HepG2 (cell line): ENCODE data around the gene CCNT2. TPM values are rescaled to one million over a fixed set of nuclear protein-coding genes. Genes with fewer than 3 reads are reported as not detected.
A peak's percentile ranks its signal among the peaks of the same experiment; 100 is the strongest.

Experiments used
- ATAC-seq: fragments of 200-7000 bp; cut with Tn5 transposase; 3 replicates; pipeline ENCODE4 v1.9.1; 2020; ENCODE audit warnings: mild to moderate bottlenecking, moderate library complexity
- BruUV-seq: library from RNA; stranded (reverse); fragments of 400-500 nt; replicated peaks from 2 replicates; lab custom pipeline; 2021; lab: Mats Ljungman, UMichigan
- CTCF ChIA-PET: fragments of 300-600 bp; formaldehyde crosslinking; extraction: SDS; loops from one replicate; lab custom pipeline; 2021; ENCODE audit warnings: low total read pairs, inconsistent platforms, low intra/inter-chr PET ratio; lab: Yijun Ruan, JAX
- POLR2A ChIA-PET: fragments of 350-600 bp; sonication (Branson Sonifier 250); formaldehyde crosslinking; loops from one replicate; lab custom pipeline; 2020; ENCODE audit warnings: antibody characterized with exemption, inconsistent platforms; lab: Yijun Ruan, JAX
- DNase-seq: peaks from one replicate; pipeline ENCODE4 v3.0.0-alpha.2; 2015; ENCODE audit warnings: low spot score
- FAIRE-seq: peaks from 3 replicates; lab custom pipeline; 2011; peaks lifted over from hg19 to GRCh38; lab: Jason Lieb, UNC
- H2AFZ ChIP-seq: one replicate; pipeline ENCODE4 v1.6.1; 2011; ENCODE audit warnings: low read length, inconsistent platforms
- H3K27ac ChIP-seq: fragments of 300-600 bp; 3 replicates; pipeline ENCODE4 v1.8.0; 2011; ENCODE audit warnings: mixed run types, mild to moderate bottlenecking, mixed read lengths, low read length, inconsistent platforms; ENCODE audit not compliant: insufficient read depth; ENCODE audit errors: extremely low read length
- H3K27me3 ChIP-seq, 2 experiments: fragments of 200-600 bp in 1 of 2; 2 replicates in 1 of 2; 3 replicates in 1 of 2; pipeline versions ENCODE4 v1.6.0 to v1.8.0; 2011; ENCODE audit warnings: low read length in 2 of 2, mild to moderate bottlenecking in 2 of 2, moderate library complexity in 2 of 2, inconsistent platforms in 1 of 2; ENCODE audit not compliant: insufficient read depth in 2 of 2, control insufficient read depth in 1 of 2
- H3K36me3 ChIP-seq, 2 experiments: fragments of 200-600 bp in 1 of 2; replicated peaks in 1 of 2; 2 replicates in 1 of 2; 3 replicates in 1 of 2; pipeline versions ENCODE4 v1.5.1 to v1.8.0; 2011; ENCODE audit warnings: low read length in 2 of 2, inconsistent platforms in 1 of 2; ENCODE audit not compliant: insufficient read depth in 2 of 2, control insufficient read depth in 1 of 2
- H3K4me1 ChIP-seq: 2 replicates; pipeline ENCODE4 v1.5.1; 2012; ENCODE audit warnings: low read length, inconsistent platforms; ENCODE audit not compliant: insufficient read depth
- H3K4me2 ChIP-seq: 2 replicates; pipeline ENCODE4 v1.6.0; 2011; ENCODE audit warnings: low read depth, low read length, inconsistent platforms
- H3K4me3 ChIP-seq, 3 experiments: fragments of 200-600 bp in 1 of 3; sonication (generic), shearing (Covaris generic) in 1 of 3; replicated peaks in 1 of 3; 2 replicates each; pipeline ENCODE4 v1.5.1; 2011 to 2016; ENCODE audit warnings: low read length in 3 of 3, inconsistent platforms in 2 of 3, low read depth in 2 of 3, mild to moderate bottlenecking in 2 of 3, control low read depth in 1 of 3, mixed read lengths in 1 of 3; ENCODE audit not compliant: insufficient read depth in 1 of 3
- H3K79me2 ChIP-seq: one replicate; pipeline ENCODE4 v1.6.1; 2011; ENCODE audit warnings: low read length, inconsistent platforms; ENCODE audit not compliant: insufficient read depth
- H3K9ac ChIP-seq: 2 replicates; pipeline ENCODE4 v1.6.0; 2011; ENCODE audit warnings: mild to moderate bottlenecking, low read depth, low read length, inconsistent platforms; ENCODE audit not compliant: insufficient read depth
- H3K9me3 ChIP-seq: 2 replicates; pipeline ENCODE4 v1.5.1; 2012; ENCODE audit warnings: mild to moderate bottlenecking, low read length
- H4K20me1 ChIP-seq: 2 replicates; pipeline ENCODE4 v1.6.0; 2011; ENCODE audit warnings: inconsistent platforms, mild to moderate bottlenecking, low read length, moderate library complexity; ENCODE audit not compliant: insufficient read depth
- HNRNPL ChIP-seq: fragments of 200-400 bp; formaldehyde crosslinking; IDR thresholded peaks from 2 replicates; pipeline ENCODE4 v1.6.1; 2017; ENCODE audit warnings: mild to moderate bottlenecking, low read depth, low read length
- JUN ChIP-seq: sonication (generic); formaldehyde crosslinking; IDR thresholded peaks from 2 replicates; pipeline ENCODE4 v1.4.0; 2020; ENCODE audit warnings: mild to moderate bottlenecking, missing genetic modification reagents
- KLF16 ChIP-seq, 2 experiments: sonication (generic) in 1 of 2; formaldehyde crosslinking in 1 of 2; IDR thresholded peaks; 2 replicates each; pipeline versions ENCODE4 v1.6.1 to v1.8.0; 2016 to 2023; ENCODE audit warnings: missing genetic modification reagents in 2 of 2, missing compliant biosample characterization in 1 of 2
- NAIF1 ChIP-seq: sonication (generic); formaldehyde crosslinking; IDR thresholded peaks from 2 replicates; pipeline ENCODE4 v1.5.0; 2020; ENCODE audit warnings: mild to moderate bottlenecking, missing genetic modification reagents, borderline replicate concordance
- POLR2A ChIP-seq, 2 experiments: IDR thresholded peaks; 2 replicates each; pipeline ENCODE4 v1.6.1; 2011; ENCODE audit warnings: low read depth in 2 of 2, low read length in 2 of 2, mild to moderate bottlenecking in 1 of 2, moderate library complexity in 1 of 2; ENCODE audit not compliant: insufficient read depth in 1 of 2
- ZNF101 ChIP-seq: sonication (generic); formaldehyde crosslinking; IDR thresholded peaks from 2 replicates; pipeline ENCODE4 v1.4.0; 2020; ENCODE audit warnings: mild to moderate bottlenecking, low read depth, missing genetic modification reagents, borderline replicate concordance
- ZNF138 ChIP-seq: sonication (generic); formaldehyde crosslinking; IDR thresholded peaks from 2 replicates; pipeline ENCODE4 v1.5.0; 2020; ENCODE audit warnings: mild to moderate bottlenecking, low read depth, missing genetic modification reagents
- ZNF264 ChIP-seq: sonication (generic); formaldehyde crosslinking; IDR thresholded peaks from 2 replicates; pipeline ENCODE4 v1.4.0; 2020; ENCODE audit warnings: missing genetic modification reagents
- ZNF543 ChIP-seq: sonication (generic); formaldehyde crosslinking; IDR thresholded peaks from 2 replicates; pipeline ENCODE4 v1.4.0; 2020; ENCODE audit warnings: mild to moderate bottlenecking, missing genetic modification reagents
- ZSCAN30 ChIP-seq: sonication (generic); formaldehyde crosslinking; IDR thresholded peaks from 2 replicates; pipeline ENCODE4 v1.5.0; 2020; ENCODE audit warnings: mild to moderate bottlenecking, missing genetic modification reagents
- WGBS: methylation state at CpG from one replicate; pipeline ENCODE4 v1.1.6; 2017; ENCODE audit warnings: low lambda C conversion rate; 5-methylcytosine and 5-hydroxymethylcytosine counted together
- in situ Hi-C: cut with HindIII; loops from 2 replicates; pipeline ENCODE4 v1.10.0; 2017; ENCODE audit warnings: low pct_unique_long_range_greater_than_20kb; ENCODE audit not compliant: extremely low pct_ligation_motif_present
- intact Hi-C: fragments of 100-400 bp; cut with micrococcal nuclease; formaldehyde crosslinking; loops from one replicate; pipeline ENCODE4 v1.10.0; 2022; ENCODE audit not compliant: unreplicated experiment
- polyA plus RNA-seq, 8 experiments: library from polyadenylated mRNA; depleted of rRNA in 3 of 8; stranded (reverse) in 7 of 8; unstranded in 1 of 8; fragments of >200 nt; fragmentation: Illumina TruSeq in 4 of 8; extraction: Trizol in 4 of 8; gene quantifications; 2 replicates each; pipeline versions ENCODE4 v1.2.1 to v1.2.3, GENCODE V29; 2011 to 2016; ENCODE audit warnings: low read depth in 4 of 8, missing spikeins in 1 of 8, mixed read lengths in 1 of 8; ENCODE audit not compliant: insufficient read depth in 1 of 8
- total RNA-seq, 5 experiments: library from RNA; depleted of rRNA; stranded (reverse); fragments of >200 nt; fragmentation: Illumina TruSeq; extraction: Trizol; gene quantifications; 2 replicates each; pipeline ENCODE4 v1.2.3, GENCODE V29; 2016; ENCODE audit warnings: low read depth in 1 of 5
- TF ChIP-seq, protein P1 (sequence below): sonication (generic); formaldehyde crosslinking; IDR thresholded peaks from 2 replicates; pipeline ENCODE4 v1.8.1; 2023; ENCODE audit warnings: mild to moderate bottlenecking, inconsistent platforms, moderate library complexity, missing genetic modification reagents, borderline replicate concordance
- TF ChIP-seq, protein P2 (sequence below): sonication (generic); formaldehyde crosslinking; IDR thresholded peaks from 2 replicates; pipeline ENCODE4 v1.8.1; 2022; ENCODE audit warnings: mild to moderate bottlenecking, missing genetic modification reagents
- TF ChIP-seq, protein P3 (sequence below): sonication (generic); formaldehyde crosslinking; conservative IDR thresholded peaks from 2 replicates; pipeline ENCODE4 v1.8.1; 2023; ENCODE audit warnings: missing genetic modification reagents
- TF ChIP-seq, protein P4 (sequence below): sonication (generic); formaldehyde crosslinking; IDR thresholded peaks from 2 replicates; pipeline ENCODE4 v1.4.0; 2020; ENCODE audit warnings: missing genetic modification reagents
- TF ChIP-seq, protein P5 (sequence below): sonication (generic); formaldehyde crosslinking; IDR thresholded peaks from 2 replicates; pipeline ENCODE4 v1.5.0; 2020; ENCODE audit warnings: missing genetic modification reagents

CCNT2 gene
- total and polyA plus RNA-seq, 2 of the 13 experiments (the other 11 are each of a cell fraction or from before 2014, with no cell fraction given) = 22.1 to 34.4 TPM

DNA sequence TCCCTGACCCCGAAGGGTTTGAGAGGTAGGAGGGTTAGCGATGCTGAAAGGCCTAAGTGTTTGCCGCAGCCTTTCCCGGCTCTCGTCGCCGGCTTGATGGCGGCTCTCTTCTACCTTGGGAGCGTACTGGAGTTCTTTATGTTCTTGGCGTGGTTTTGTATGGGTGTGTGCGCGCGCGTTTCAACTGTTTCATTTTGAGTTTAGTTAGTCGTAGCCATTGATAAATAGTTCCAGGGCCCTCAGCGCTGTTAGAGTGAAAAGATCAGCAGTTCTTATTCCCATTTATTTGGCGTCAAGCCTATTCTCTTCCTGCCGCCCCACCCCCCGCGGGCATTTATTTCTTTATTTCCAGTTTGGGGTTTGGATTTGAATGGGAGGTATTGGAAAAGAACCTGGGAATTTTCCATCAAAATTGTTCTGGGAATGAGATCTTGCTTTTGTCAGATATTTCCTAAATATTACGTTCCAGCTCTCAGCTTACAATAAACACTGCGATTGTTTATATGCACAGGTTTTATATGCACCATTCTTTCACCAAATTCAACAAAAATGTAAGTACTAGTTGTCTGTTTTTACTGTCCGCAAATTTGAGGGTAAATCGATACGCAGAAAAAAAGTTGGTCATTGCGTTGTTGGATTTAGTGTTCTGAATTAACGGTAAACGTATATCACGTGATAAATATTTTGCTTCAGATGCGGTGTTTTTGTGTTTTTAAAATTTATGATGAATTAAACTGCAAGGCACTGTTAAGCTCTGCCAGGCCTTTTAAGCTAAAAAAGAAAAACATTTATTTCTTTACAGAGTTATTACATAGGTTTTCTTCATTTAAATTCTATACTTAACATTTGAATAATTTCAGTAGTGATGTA lies 954 bp downstream of the CCNT2 start:
- Histone ChIP-seq H3K27ac (peak overlapping the region; percentile 99), H4K20me1 (peaks cover 51% of the 10 kb centered on the region), H3K9me3 (no peaks in the 10 kb centered on the region), H3K27me3 (no peaks in the 10 kb centered on the region; a peak in 1 of 5 replicates), H2AFZ (no peak overlapping the region), H3K4me1 (peaks cover 49% of the 10 kb centered on the region), H3K4me3 (peak overlapping the region; percentile 77 to 100 (median 96)), H3K79me2 (peaks cover 61% of the 10 kb centered on the region), H3K9ac (peak overlapping the region; percentile 99), H3K36me3 (peaks cover 2 to 10% of the 10 kb centered on the region in 2 experiments), H3K4me2 (peak overlapping the region; percentile 89)
- CTCF ChIA-PET = no interaction called here
- POLR2A ChIA-PET = interaction anchor here (0.5 to 2.7 kb wide), 6 partner anchors 7 to 611 kb away, joined by 3 to 15 read pairs (median 8); partner anchors contain the start of genes R3HDM1, RAB3GAP1 and ZRANB3
- in situ Hi-C loops (no loop called here), intact Hi-C loops (loop anchor here (5.0 to 10.0 kb wide), 4 partner anchors 135 to 805 kb away; partner anchors contain the start of genes R3HDM1, RAB3GAP1 and ZRANB3)
- DNase-seq (no peak), FAIRE-seq (no peak), ATAC-seq (peak; percentile 19)
- BruUV-seq = no TSS peak
- under 1% methylated on average over 30 of the region's 30 CpGs for WGBS
- TF ChIP-seq POLR2A (IDR thresholded peaks at IDR 0.05; ENCODE audit: insufficient read depth in 1 of 2, low read depth in 2 of 2, low read length in 2 of 2) = peak in 1 of 2 experiments; percentile 41; a peak in 2 of 4 replicates
- TF ChIP-seq NAIF1 = 0 out of 2 replicates have a peak, but pooled peaks have one; percentile 71
- no peak for TF ChIP-seq ZNF101
- TF ChIP-seq, protein P1, sequence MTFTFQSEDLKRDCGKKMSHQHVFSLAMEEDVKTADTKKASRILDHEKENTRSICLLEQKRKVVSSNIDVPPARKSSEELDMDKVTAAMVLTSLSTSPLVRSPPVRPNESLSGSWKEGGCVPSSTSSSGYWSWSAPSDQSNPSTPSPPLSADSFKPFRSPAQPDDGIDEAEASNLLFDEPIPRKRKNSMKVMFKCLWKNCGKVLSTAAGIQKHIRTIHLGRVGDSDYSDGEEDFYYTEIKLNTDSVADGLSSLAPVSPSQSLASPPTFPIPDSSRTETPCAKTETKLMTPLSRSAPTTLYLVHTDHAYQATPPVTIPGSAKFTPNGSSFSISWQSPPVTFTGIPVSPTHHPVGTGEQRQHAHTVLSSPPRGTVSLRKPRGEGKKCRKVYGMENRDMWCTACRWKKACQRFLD = 0 out of 2 replicates have a peak, but pooled peaks have one; percentile 14
- no peak for TF ChIP-seq JUN (CRISPR knock-in tag)
- TF ChIP-seq, protein P2, sequence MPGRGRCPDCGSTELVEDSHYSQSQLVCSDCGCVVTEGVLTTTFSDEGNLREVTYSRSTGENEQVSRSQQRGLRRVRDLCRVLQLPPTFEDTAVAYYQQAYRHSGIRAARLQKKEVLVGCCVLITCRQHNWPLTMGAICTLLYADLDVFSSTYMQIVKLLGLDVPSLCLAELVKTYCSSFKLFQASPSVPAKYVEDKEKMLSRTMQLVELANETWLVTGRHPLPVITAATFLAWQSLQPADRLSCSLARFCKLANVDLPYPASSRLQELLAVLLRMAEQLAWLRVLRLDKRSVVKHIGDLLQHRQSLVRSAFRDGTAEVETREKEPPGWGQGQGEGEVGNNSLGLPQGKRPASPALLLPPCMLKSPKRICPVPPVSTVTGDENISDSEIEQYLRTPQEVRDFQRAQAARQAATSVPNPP = peak; percentile 10; the same call in 1 of the 2 replicates
- TF ChIP-seq ZNF138 (CRISPR knock-in tag) = no peak
- 0 out of 2 replicates have a peak, but pooled peaks have one; percentile 17 for TF ChIP-seq ZNF264 (CRISPR knock-in tag)
- TF ChIP-seq HNRNPL = 0 out of 2 replicates have a peak, but pooled peaks have one; percentile 7
- TF ChIP-seq, protein P3, sequence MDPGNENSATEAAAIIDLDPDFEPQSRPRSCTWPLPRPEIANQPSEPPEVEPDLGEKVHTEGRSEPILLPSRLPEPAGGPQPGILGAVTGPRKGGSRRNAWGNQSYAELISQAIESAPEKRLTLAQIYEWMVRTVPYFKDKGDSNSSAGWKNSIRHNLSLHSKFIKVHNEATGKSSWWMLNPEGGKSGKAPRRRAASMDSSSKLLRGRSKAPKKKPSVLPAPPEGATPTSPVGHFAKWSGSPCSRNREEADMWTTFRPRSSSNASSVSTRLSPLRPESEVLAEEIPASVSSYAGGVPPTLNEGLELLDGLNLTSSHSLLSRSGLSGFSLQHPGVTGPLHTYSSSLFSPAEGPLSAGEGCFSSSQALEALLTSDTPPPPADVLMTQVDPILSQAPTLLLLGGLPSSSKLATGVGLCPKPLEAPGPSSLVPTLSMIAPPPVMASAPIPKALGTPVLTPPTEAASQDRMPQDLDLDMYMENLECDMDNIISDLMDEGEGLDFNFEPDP = 0 out of 2 replicates have a peak, but pooled peaks have one; percentile 19
- TF ChIP-seq, protein P4, sequence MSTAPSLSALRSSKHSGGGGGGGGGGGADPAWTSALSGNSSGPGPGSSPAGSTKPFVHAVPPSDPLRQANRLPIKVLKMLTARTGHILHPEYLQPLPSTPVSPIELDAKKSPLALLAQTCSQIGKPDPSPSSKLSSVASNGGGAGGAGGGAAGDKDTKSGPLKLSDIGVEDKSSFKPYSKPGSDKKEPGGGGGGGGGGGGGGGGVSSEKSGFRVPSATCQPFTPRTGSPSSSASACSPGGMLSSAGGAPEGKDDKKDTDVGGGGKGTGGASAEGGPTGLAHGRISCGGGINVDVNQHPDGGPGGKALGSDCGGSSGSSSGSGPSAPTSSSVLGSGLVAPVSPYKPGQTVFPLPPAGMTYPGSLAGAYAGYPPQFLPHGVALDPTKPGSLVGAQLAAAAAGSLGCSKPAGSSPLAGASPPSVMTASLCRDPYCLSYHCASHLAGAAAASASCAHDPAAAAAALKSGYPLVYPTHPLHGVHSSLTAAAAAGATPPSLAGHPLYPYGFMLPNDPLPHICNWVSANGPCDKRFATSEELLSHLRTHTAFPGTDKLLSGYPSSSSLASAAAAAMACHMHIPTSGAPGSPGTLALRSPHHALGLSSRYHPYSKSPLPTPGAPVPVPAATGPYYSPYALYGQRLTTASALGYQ = 0 out of 2 replicates have a peak, but pooled peaks have one; percentile 41
- no peak for TF ChIP-seq KLF16 (CRISPR knock-in tag; IDR thresholded peaks at IDR 0.05)
- TF ChIP-seq ZNF543 = 0 out of 2 replicates have a peak, but pooled peaks have one; percentile 10
- TF ChIP-seq, protein P5, sequence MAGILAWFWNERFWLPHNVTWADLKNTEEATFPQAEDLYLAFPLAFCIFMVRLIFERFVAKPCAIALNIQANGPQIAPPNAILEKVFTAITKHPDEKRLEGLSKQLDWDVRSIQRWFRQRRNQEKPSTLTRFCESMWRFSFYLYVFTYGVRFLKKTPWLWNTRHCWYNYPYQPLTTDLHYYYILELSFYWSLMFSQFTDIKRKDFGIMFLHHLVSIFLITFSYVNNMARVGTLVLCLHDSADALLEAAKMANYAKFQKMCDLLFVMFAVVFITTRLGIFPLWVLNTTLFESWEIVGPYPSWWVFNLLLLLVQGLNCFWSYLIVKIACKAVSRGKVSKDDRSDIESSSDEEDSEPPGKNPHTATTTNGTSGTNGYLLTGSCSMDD (CRISPR knock-in tag) = no peak
- peak; percentile 24; the same call in 1 of the 2 replicates for TF ChIP-seq ZSCAN30
